ENCODE results near the gene MN1. TPM values are rescaled to one million over a fixed set of nuclear protein-coding genes. Genes with fewer than 3 reads are reported as not detected.

Gene MN1
- total RNA-seq, 1 experiment from 2014 or later, result 8.2 TPM

- Histone ChIP-seq H2AFZ (no peak overlapping the region), H3K36me3 (ENCODE audit: low read depth) (no peaks in the 10 kb centered on the region), H3K27ac (no peak overlapping the region), H3K27me3 (ENCODE audit: insufficient read depth, low read depth) (no peaks in the 10 kb centered on the region), H3K4me2 (no peak overlapping the region), H3K4me1 (replicated peaks; ENCODE audit: insufficient read depth) (peaks cover 11% of the 10 kb centered on the region), H3K9me2 (ENCODE audit: insufficient read depth) (no peaks in the 10 kb centered on the region), H3F3A (ENCODE audit: insufficient read depth, low read depth) (peaks cover 3% of the 10 kb centered on the region; the same call in 1 of the 2 replicates), H3K4me3 (no peak overlapping the region), H3K9me3 (ENCODE audit: insufficient read depth, low read depth) (no peaks in the 10 kb centered on the region), H3K79me2 (ENCODE audit: low read depth) (no peaks in the 10 kb centered on the region), H4K20me1 (ENCODE audit: insufficient read depth) (no peaks in the 10 kb centered on the region; the same call in 1 of the 2 replicates)
- ChIA-PET CTCF (no interaction called here), POLR2A (ENCODE audit: unreplicated experiment) (no interaction called here)
- no TSS peak for BruUV-seq (replicated peaks)
- intact Hi-C loops (cut with micrococcal nuclease; ENCODE audit: unreplicated experiment), result no loop called here
- TF ChIP-seq CTCF (conservative IDR thresholded peaks at IDR 0.05) (no peak), EZH2 (IDR thresholded peaks at IDR 0.05; ENCODE audit: low read depth) (no peak)
- no peak for DNase-seq
Observed at GRCh38 chr22:27750584-27751265, 50.8 kb downstream of the MN1 start.

DNA sequence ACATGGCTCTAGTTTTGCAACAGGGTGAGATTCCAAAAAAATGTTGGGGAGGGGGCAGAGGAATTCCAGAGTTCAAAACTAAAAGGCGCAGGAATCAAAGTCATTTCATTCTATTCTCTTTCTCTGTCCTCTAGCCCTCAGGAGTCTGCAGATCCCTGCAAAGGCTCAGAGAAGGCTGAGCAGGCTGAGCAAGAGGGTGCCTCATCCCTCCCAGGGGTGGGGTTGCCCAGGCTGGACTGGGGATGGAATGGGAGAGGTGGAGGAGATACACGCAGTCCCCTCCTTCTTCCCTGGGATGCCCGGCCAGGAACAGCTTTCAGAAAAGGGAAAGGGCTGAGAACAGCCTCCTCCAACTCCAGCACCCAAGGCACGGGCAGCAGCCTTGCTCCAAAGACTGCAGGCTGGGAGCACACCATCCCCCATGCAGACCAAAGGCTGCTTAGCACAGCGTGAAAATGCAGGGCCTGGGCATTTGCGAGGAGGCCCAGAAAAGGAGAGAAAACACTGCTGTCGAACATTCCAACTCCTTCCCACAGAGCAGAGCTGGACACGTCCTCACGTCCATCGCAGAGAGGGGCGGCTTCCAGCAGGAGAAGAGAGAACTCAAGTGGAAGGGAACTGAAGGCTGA is 51.8 kb downstream of the MN1 start:
- TF ChIP-seq EZH2 (IDR thresholded peaks at IDR 0.05; ENCODE audit: low read depth), result no peak
- CTCF ChIA-PET, result no interaction called here
- BruUV-seq (replicated peaks), result no TSS peak
- no peak overlapping the region for H3K4me3 ChIP-seq
- POLR2A ChIA-PET (ENCODE audit: unreplicated experiment), result no interaction called here
- H3K36me3 ChIP-seq (ENCODE audit: low read depth), result no peaks in the 10 kb centered on the region
- H2AFZ ChIP-seq, result no peak overlapping the region
- intact Hi-C loops (cut with micrococcal nuclease; ENCODE audit: unreplicated experiment), result no loop called here
- peaks cover 11% of the 10 kb centered on the region for H3K4me1 ChIP-seq (replicated peaks; ENCODE audit: insufficient read depth)
- no peak overlapping the region for H3K27ac ChIP-seq
- no peak for DNase-seq
- H3K79me2 ChIP-seq (ENCODE audit: low read depth), result no peaks in the 10 kb centered on the region
- no peaks in the 10 kb centered on the region for H3K9me2 ChIP-seq (ENCODE audit: insufficient read depth)
- H3K27me3 ChIP-seq (ENCODE audit: insufficient read depth, low read depth), result no peaks in the 10 kb centered on the region
- no peaks in the 10 kb centered on the region for H3K9me3 ChIP-seq (ENCODE audit: insufficient read depth, low read depth)
- peaks cover 3% of the 10 kb centered on the region; the same call in 1 of the 2 replicates for H3F3A ChIP-seq (ENCODE audit: insufficient read depth, low read depth)
- H3K4me2 ChIP-seq, result no peak overlapping the region
- no peaks in the 10 kb centered on the region; the same call in 1 of the 2 replicates for H4K20me1 ChIP-seq (ENCODE audit: insufficient read depth)

DNA sequence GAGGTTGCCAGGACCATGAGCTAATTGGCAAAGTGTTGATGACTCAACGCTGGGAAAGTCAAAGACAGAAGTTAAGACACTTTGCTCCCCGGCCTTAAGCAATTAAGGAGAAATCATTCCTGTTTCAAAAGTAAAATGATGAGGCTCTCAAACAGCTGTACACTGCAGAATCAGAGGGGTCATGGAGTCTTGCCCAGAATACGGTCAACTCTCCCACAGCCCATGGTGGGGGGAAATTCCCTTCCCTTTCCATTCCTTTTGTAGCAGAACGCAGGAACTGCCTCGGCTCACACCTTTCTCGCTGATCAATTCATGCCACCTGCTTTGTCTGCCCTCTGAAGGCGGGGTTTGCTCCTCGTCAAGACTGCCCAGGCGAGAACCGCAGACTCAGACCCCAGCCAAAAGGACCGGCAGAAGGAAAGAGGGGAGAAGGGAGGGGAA is 52.8 kb downstream of the MN1 start:
- Histone ChIP-seq H3K4me3 (no peak overlapping the region), H3K27ac (no peak overlapping the region), H3K9me2 (ENCODE audit: insufficient read depth) (no peaks in the 10 kb centered on the region), H3K27me3 (ENCODE audit: insufficient read depth, low read depth) (no peaks in the 10 kb centered on the region), H3F3A (ENCODE audit: insufficient read depth, low read depth) (peaks cover 3% of the 10 kb centered on the region; the same call in 1 of the 2 replicates), H3K79me2 (ENCODE audit: low read depth) (no peaks in the 10 kb centered on the region), H3K36me3 (ENCODE audit: low read depth) (no peaks in the 10 kb centered on the region), H2AFZ (no peak overlapping the region), H4K20me1 (ENCODE audit: insufficient read depth) (no peaks in the 10 kb centered on the region; the same call in 1 of the 2 replicates), H3K4me1 (replicated peaks; ENCODE audit: insufficient read depth) (peaks cover 11% of the 10 kb centered on the region), H3K4me2 (no peak overlapping the region), H3K9me3 (ENCODE audit: insufficient read depth, low read depth) (no peaks in the 10 kb centered on the region)
- TF ChIP-seq CTCF (conservative IDR thresholded peaks at IDR 0.05) (no peak), EZH2 (IDR thresholded peaks at IDR 0.05; ENCODE audit: low read depth) (no peak)
- no peak for DNase-seq
- intact Hi-C loops (cut with micrococcal nuclease; ENCODE audit: unreplicated experiment), result no loop called here
- BruUV-seq (replicated peaks), result no TSS peak
- ChIA-PET CTCF (no interaction called here), POLR2A (ENCODE audit: unreplicated experiment) (no interaction called here)

Measured in PC-9 (cell line).